ENCODE results near the gene CSTA. TPM values are rescaled to one million over a fixed set of nuclear protein-coding genes. Genes with fewer than 3 reads are reported as not detected.

Gene CSTA
- total RNA-seq, 2 experiments from 2014 or later, result 1.2 to 1.4 TPM

- POLR2A ChIA-PET, result no interaction called here
- Histone ChIP-seq H3K4me1 (ENCODE audit: insufficient read depth, low read length) (peaks cover 11% of the 10 kb centered on the region), H3K36me3 (ENCODE audit: insufficient read depth, low read length) (no peaks in the 10 kb centered on the region), H3K27ac (ENCODE audit: low read depth in 1 of 2, low read length in 2 of 2) (no peak overlapping the region), H3K4me3 (ENCODE audit: low read length) (no peak overlapping the region), H3K9me3 (ENCODE audit: control insufficient read depth in 1 of 2, insufficient read depth in 1 of 2, low read length in 2 of 2) (no peaks in the 10 kb centered on the region), H3K27me3 (ENCODE audit: control insufficient read depth in 1 of 2, insufficient read depth in 2 of 2, low read length in 2 of 2) (no peaks in the 10 kb centered on the region)
- intact Hi-C loops (cut with DNase I, micrococcal nuclease), result no loop called here
- TF ChIP-seq CTCF (IDR thresholded peaks at IDR 0.05), result no peak
- H3K27ac Mint-ChIP-seq, result no peak overlapping the region
- H3K36me3 Mint-ChIP-seq (ENCODE audit: low read depth), result no peaks in the 10 kb centered on the region
- DNase-seq (no peak), ATAC-seq (ENCODE audit: poor library complexity) (no peak)
- CTCF ChIA-PET, result no interaction called here
- H3K4me1 Mint-ChIP-seq (ENCODE audit: low read depth), result peaks cover 7% of the 10 kb centered on the region
- H3K4me3 Mint-ChIP-seq, result no peak overlapping the region
- peaks cover 2% of the 10 kb centered on the region for H3K9me3 Mint-ChIP-seq
- peaks cover 5% of the 10 kb centered on the region for H3K27me3 Mint-ChIP-seq
These were observed 9.4 kb upstream of the CSTA start for GRCh38 chr3:122315619-122316018.

- peaks cover 14% of the 10 kb centered on the region for H3K4me1 ChIP-seq (ENCODE audit: insufficient read depth, low read length)
- DNase-seq, result no peak
- CTCF ChIA-PET, result no interaction called here
- intact Hi-C loops (cut with DNase I, micrococcal nuclease), result no loop called here
- H3K9me3 Mint-ChIP-seq, result peaks cover 2% of the 10 kb centered on the region
- peaks cover 10% of the 10 kb centered on the region for H3K4me1 Mint-ChIP-seq (ENCODE audit: low read depth)
- POLR2A ChIA-PET, result no interaction called here
- H3K27me3 ChIP-seq (ENCODE audit: control insufficient read depth in 1 of 2, insufficient read depth in 2 of 2, low read length in 2 of 2), result no peaks in the 10 kb centered on the region
- H3K27ac ChIP-seq (ENCODE audit: low read depth in 1 of 2, low read length in 2 of 2), result no peak overlapping the region
- H3K9me3 ChIP-seq (ENCODE audit: control insufficient read depth in 1 of 2, insufficient read depth in 1 of 2, low read length in 2 of 2), result no peaks in the 10 kb centered on the region
- no peak overlapping the region for H3K27ac Mint-ChIP-seq
- TF ChIP-seq CTCF (IDR thresholded peaks at IDR 0.05), result no peak
- no peaks in the 10 kb centered on the region for H3K36me3 ChIP-seq (ENCODE audit: insufficient read depth, low read length)
- H3K4me3 ChIP-seq (ENCODE audit: low read length), result no peak overlapping the region
- H3K36me3 Mint-ChIP-seq (ENCODE audit: low read depth), result no peaks in the 10 kb centered on the region
- no peak for ATAC-seq (ENCODE audit: poor library complexity)
- H3K4me3 Mint-ChIP-seq, result no peak overlapping the region
- peaks cover 5% of the 10 kb centered on the region for H3K27me3 Mint-ChIP-seq
These were observed 8.7 kb upstream of the CSTA start for GRCh38 chr3:122316368-122316767.

GRCh38 chr3:122318620-122319019, 6.4 kb upstream of the CSTA start:
- no peak for TF ChIP-seq CTCF (IDR thresholded peaks at IDR 0.05)
- H3K27ac ChIP-seq (ENCODE audit: low read depth in 1 of 2, low read length in 2 of 2), result no peak overlapping the region
- H3K4me1 ChIP-seq (ENCODE audit: insufficient read depth, low read length), result peaks cover 18% of the 10 kb centered on the region
- ATAC-seq (ENCODE audit: poor library complexity) (no peak), DNase-seq (no peak)
- intact Hi-C loops (cut with DNase I, micrococcal nuclease), result no loop called here
- no peaks in the 10 kb centered on the region for H3K9me3 ChIP-seq (ENCODE audit: control insufficient read depth in 1 of 2, insufficient read depth in 1 of 2, low read length in 2 of 2)
- H3K27ac Mint-ChIP-seq, result no peak overlapping the region
- CTCF ChIA-PET, result no interaction called here
- peaks cover 2% of the 10 kb centered on the region for H3K9me3 Mint-ChIP-seq
- H3K4me3 Mint-ChIP-seq, result no peak overlapping the region
- POLR2A ChIA-PET, result no interaction called here
- H3K27me3 ChIP-seq (ENCODE audit: control insufficient read depth in 1 of 2, insufficient read depth in 2 of 2, low read length in 2 of 2), result no peaks in the 10 kb centered on the region
- no peaks in the 10 kb centered on the region for H3K36me3 Mint-ChIP-seq (ENCODE audit: low read depth)
- peaks cover 22% of the 10 kb centered on the region for H3K4me1 Mint-ChIP-seq (ENCODE audit: low read depth)
- no peak overlapping the region for H3K4me3 ChIP-seq (ENCODE audit: low read length)
- peaks cover 5% of the 10 kb centered on the region for H3K27me3 Mint-ChIP-seq
- H3K36me3 ChIP-seq (ENCODE audit: insufficient read depth, low read length), result no peaks in the 10 kb centered on the region
